Caki2 (cell line): ENCODE measurements around the gene HOXB7. TPM values are rescaled to one million over a fixed set of nuclear protein-coding genes. Genes with fewer than 3 reads are reported as not detected.

Experiments used
- DNase-seq: peaks from one replicate; pipeline ENCODE4 v3.0.0-alpha.2; 2015; ENCODE audit warnings: low read depth
- in situ Hi-C: cut with HindIII; loops from 2 replicates; pipeline ENCODE4 v1.10.0; 2016; ENCODE audit warnings: low sequenced_read_pairs, low pct_unique_long_range_greater_than_20kb, mixed read lengths
- total RNA-seq: library from RNA; depleted of rRNA; stranded (reverse); fragments of >200 nt; shearing (Covaris generic); gene quantifications from 2 replicates; pipeline ENCODE4 v1.2.3, GENCODE V29; 2014; ENCODE audit warnings: low replicate concordance

The HOXB7 gene
- total RNA-seq, 1 experiment from 2014 or later, result 21.5 TPM

DNA sequence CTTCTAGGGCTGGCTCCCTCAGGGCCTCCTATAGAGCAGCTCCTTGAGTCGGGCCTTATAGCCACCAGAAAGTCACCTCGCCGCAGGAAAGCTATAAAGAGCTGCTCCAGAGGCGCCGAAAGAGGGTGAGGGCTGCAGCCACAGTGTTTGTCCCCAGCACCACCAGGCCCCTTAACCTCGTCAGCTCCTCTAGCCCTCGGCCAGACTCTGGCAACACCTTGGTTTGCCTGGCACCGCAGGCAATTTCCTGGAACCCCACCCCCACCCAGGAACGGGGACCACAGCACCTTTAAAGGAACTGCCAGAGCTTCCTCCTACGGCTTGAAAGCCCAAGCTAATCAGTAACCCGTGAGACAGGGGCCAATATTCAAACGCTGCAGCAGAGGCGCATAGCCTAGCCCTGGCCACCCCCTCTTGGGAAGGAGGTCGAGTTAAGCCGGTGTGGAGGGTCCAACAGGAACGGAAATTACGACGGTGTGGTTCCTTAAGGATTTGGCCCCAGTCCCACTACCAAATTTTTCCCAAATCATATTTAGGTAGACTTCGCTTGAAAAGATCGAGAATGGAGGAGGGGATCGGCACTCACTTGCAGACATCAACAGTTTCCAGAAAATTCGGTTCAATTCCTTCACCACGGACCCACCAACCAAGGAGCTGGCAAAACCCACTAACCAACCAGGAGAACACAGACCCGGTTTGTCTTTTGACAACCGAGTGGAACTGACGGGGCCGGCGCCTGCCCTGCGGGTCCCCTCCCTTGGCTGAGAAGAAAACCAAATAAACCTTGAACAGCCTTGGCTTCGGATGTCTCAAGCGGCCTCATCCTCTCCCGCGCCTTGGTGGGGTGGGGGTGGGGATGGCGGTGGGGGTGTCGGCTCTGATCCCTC lies 9.0 kb downstream of the HOXB7 start:
- in situ Hi-C loops, result no loop called here
- peak; percentile 55 for DNase-seq

DNA sequence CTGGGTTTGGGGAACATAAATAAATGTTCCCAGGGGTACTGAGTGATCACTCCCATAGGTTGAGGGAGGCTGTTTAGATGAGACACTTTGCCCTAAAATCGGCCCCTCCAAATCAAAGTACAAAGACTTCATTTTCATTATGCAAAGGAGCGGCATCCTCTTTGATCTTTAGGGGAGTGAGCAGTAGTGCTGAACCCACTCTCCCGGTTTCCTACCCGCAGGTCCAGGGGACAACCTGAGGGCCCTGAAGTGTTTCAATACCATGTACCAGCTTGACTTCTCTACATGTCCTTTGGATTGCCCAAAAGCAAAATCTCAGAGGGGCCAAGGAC lies 9.6 kb downstream of the HOXB7 start:
- DNase-seq, result no peak
- in situ Hi-C loops, result no loop called here

DNA sequence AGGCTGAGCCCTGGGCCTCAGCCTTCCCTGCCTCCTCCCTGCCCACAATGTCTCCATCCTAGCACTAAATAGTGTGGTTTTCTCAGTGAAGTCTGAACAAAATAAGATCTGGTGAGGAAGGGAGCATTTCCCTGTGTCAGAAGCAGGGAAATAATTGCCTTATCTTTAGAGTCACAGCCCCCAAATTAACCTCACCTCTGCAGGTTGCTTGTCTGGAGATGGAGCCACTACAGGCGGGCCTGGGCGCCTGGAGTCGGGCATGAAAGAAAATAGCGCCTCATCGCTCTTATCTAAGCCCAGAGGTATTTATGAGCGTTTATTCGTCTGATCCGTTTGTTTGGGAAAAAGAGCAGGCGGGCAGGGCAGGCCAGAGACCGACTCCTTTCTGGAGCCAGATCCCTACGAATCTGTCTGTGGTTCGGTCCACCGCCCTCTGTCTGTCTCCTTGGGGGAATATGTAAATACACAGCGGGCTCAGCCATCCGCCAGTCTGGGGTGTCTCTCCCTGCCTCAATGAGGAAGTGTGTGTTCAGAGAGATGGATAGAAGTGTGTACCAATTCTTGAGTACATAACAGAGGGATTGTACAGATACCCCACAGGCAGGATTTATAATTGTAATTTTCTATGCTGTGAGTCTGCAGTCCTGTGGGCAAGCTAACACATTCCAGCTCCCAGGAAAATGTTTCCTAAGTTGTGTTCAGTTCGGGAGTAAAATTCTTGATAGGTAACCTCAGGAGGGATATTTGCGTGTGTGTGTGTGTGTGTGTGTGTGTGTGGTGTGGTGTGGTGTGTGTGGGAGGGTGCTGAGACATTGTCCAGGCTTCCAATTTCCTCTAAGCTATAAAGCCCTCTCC lies 10.3 kb downstream of the HOXB7 start:
- DNase-seq, result no peak
- in situ Hi-C loops, result no loop called here

DNA sequence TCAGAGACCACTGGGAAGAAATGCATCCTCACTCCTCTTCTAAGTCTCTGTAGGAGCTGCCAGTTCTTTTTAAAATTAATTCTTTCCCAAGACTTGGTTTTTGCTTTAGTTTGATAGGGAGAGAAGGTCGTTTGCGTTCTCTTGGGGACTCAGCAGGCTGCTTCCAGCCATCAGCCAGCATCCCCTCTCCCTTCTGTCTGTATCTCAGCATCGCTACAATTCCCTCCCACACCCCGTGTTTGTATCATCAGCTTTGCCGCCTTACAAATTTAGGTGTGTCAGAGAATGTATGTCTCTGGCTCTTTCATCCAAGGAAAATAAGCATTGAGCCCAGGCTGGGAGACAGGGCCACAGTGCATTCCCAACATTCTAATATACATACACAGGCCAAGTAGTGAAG lies 11.5 kb downstream of the HOXB7 start:
- in situ Hi-C loops, result no loop called here
- no peak for DNase-seq

DNA sequence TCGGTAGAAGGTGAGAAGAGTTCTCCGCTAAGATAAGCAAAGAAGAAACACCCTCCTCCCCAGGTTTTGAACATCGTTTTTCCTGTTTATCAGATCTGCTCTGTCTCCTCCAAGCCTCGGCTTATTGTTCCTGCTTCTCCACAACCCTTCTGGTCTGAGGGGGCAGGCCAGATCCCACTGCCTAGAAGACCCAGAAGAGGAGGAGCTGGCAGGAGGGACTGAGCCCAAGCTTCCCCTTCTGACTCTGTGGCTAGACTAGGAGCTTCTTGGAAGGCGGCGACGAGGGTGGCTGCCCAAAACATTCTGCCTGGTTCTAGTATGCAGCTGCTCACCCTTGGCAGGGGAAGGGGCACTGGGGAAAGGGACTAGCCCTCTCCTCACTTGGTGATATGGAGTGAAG lies 12.1 kb downstream of the HOXB7 start:
- DNase-seq, result no peak
- in situ Hi-C loops, result no loop called here

DNA sequence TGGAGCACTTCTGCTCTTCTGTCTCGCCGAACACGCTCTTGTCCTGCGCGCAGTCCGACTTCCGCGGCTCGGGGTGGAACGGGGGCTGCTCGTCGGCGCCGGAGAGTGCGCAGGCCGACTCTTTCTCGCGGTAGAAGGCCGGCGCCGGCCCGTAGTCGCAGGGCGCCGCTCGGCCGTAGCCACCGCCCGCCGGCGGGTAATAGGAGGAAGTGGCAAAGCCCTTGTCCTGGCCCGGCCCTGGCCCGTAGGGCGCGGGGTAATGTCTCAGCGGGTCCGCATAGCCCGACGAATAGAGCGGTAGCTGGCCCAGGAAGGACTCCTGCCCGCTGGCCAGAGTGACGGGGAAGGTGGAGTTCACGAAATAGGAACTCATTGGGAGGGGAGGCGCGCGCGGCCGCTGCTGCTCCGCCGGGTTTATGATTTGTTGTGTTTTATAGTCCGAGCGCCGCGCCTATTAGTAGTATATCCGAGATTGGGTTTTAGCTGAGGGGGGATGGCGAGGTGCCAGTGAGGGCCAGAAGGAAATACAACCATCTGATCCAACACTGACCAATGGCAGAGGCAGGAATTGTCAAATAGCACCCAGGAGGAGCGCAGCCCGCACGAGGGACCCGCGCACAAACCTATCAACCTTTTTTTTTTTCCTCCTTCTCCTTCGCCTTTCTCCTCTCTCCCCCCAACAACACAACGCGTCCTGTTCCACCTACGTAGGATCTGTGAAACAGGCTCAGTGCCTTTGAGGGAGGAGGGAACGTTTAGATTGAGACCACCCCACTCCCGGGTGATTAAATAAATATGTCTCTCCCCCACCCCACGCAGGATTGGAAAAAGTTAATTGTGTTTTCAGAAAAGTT lies 12.8 kb downstream of the HOXB7 start:
- in situ Hi-C loops, result no loop called here
- DNase-seq, result no peak

DNA sequence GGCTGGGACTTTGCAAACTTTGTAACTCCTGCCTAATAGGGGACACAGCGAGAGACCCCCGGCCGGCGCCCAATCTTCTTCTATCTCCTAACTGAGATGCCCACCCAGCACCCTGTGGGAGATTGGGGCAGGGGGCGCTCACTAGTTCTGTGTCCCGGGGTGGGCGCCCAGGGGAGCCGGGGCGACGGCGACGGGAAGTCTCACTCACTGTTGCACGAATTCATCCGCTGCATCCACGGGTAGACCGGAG lies 13.4 kb downstream of the HOXB7 start:
- in situ Hi-C loops, result no loop called here

DNA sequence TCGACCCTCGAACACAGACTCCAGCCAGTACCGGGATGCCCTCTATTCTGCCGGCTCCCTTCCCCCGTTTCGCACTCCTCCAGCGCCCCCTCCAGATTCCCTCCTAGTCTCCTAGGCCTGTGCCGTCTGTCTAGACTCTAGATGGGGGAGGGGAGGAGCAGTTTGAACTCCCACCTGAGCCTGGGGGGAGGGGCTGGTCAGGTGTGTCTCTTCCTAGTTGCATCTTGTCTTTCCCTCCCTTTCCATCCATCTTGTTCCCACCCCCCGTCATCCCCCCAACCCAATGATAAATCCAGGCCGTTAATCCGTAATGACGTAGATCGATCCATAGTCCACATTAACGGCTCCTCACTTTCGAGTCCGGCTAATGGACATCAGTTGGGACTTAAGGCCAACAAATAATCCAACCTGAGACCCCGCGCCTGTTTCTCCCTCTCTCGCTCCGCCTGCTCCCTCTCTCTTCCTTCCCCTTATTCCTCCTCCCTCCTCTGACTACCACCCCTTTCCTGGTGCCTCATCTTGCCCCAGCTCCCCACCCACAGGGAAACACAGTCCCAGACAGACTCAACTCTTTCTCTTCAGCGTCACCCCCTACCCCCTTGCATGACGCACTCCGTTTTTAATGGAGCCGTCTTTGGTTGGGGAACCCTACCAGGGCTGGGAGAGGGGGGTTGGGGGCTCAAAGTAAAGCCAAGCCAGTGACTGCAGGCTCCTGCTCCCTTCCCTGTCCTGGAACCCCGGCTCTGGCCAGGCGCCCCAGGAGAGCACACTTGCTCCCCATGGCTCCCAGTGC lies 13.9 kb downstream of the HOXB7 start:
- in situ Hi-C loops, result no loop called here

More for the DNA sequence above, 13.4 kb downstream of the HOXB7 start:
- no peak for DNase-seq

DNA sequence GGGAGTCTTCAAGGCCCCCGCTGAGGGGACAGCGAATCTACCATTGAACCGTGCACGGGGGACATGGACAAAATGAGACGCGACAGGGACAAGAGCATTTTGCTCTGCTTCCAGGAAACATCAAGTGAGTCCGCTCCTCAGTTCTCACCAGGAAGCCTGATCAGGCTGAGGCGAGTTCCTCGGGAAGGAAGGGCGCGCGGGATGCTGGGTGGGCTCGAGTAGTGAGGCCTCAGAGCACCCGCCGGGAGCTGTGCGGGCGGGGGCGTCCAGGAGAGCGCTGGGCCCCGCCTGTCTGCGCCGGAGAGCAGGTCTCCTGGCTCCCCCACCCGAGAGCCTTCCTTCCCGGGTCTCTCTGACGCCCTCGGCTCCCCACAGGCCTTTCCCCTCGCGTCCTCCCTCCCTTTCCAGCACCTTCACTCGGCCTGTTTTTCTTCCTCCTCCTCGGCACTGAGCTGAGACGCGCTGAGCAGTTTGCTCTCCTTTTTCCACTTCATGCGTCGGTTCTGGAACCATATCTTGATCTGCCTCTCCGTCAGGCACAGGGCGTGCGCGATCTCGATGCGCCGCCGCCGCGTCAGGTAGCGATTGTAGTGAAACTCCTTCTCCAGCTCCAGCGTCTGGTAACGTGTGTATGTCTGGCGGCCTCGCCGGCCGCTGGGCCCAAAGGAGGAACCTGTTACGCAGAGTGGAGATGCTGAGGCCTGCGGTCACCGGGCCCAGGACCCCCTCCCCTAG lies 14.7 kb downstream of the HOXB7 start:
- in situ Hi-C loops, result no loop called here
- no peak for DNase-seq

More for the DNA sequence above, 13.9 kb downstream of the HOXB7 start:
- no peak for DNase-seq

DNA sequence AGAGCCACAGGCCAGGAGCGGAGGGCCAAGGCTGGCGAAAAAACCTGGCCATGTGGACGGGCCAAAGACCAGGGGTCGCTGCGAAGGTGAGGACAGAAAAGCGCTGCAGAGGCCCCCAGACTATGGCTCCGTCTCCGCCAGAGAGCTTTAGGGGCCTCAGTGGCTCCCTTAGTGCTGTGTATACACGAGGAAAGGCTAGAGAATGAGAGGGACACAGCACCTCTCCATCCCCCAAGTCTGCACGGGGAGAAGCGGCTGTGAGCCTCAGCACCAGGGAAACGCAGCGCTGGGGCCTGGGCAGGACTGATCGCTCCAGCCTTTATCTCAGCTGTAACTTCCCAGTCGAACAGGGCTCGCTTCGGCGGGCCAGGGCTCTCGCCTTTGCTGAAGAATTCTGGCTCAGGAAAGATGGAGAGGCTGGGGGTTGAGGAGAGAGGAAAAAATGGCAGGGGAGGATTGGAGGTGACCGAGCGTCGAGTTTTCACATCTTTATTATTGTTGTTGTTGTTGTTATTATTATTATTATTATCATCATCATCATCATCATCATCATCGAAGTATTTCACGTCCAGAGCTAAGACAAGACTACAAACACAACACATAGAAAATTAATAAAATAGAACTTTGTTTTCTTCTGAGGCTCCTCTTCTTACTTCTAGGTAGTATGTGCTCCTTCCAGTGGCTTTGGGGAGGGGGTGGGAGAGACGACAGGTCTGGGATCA lies 15.4 kb downstream of the HOXB7 start:
- in situ Hi-C loops, result no loop called here
- DNase-seq, result no peak

DNA sequence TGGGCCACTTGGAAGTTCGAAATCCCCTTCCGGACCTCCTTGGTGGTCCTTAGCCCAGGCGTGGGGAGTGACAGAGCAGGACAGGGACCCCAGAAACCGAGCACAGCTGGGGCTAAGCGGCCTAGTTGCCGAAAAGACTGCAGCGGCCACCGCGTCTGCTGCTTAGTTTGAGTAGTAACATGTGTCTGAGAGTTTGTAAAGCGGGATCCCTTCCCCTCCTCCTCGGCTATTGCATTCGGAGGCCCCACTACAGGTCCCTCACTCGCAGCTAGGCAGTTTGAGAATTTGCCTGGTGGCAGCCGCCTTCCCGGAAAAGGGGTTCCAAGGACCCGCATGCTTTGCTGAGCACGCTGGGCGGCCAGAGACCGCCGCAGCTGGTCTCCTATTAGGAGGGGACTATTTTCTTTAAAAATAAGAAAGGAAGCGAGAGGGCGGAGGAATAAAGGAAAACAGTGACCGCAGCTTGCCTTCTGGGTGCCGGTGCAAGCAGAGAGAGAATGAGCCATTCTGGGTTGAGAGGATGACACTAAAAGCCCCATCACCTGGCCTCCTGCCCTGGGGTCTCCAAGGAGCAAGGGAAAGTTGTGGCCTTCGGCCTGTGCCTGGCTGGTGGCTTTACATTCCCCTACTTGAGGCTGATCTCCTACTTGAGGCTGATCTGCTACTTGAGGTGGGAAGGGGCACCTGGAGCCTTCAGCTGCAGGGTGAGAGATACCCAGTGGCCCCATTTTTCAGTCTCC lies 16.1 kb downstream of the HOXB7 start:
- in situ Hi-C loops, result no loop called here

DNA sequence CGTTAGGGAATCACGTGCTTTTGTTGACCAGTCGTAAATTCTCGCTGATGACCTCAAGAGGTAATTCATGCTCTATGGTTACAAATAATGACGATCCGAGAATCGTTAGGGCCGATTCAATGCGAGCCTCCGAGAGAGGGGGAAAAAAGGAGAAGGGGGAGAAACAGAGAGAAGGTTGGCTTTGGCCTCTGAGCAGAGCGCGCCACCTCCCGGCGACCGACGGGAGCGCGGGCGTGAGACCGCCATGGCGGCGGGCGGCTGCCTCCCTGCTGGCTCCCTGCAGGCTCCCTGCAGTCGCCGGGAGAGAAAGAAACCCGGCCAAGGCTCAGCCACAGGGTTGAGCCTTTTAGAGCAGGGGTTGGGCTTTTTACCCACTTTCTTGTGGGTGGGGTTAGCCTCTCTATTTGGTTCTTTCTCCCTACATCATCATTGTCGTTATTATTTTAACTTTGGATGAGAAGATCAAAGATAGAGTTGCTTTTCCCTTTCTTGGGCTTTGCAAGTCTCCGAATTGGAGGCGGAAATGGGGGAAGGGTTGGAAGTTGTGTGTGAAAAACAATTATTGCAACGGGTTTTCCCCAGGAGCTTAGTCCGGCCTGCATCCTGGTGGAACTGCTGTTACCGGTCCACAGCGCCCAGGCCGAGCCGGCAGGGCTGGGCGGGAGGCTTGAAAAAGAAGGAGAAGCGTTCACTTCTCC lies 16.8 kb downstream of the HOXB7 start:
- in situ Hi-C loops, result no loop called here

More for the DNA sequence above, 16.1 kb downstream of the HOXB7 start:
- no peak for DNase-seq

DNA sequence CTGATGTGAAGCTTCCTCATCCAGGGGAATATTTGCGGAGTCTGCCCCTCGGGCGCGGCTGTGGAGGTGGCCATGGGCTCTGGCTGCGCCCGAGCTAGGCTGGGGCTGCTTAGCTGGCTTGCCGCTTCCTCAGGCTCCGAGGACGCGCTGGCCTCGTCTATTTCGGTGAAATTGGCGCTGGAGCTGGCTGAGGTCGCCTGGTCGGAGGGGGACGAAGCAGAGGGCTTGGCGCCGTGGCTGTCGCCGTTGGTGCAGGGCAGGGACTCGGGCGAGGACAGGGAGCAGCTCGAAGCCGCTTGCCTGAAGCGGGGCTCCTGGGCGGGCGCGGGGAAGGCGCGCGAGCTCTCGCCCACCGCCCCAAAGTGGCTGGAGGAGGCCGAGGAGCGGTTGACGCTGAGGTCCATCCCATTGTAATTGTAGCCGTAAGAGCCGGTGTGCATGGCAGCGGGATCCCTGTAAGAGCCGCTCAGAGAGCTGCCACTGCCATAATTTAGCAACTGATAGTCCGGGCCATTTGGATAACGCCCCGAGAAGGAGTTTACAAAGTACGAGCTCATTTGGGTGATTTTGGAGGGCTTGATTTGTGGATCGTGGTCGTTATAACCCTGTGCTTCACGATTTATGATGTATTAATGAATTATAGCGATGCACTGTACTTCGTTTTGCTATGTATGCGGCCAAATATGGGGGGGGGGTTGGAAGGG lies 17.5 kb downstream of the HOXB7 start, which contains the start of gene HOXB5:
Gene HOXB5 (minus strand): TSS at position 654 of the 704 bp plus-strand sequence. CDS start 97 bp downstream, at position 557.
- in situ Hi-C loops, result no loop called here
- DNase-seq, result no peak

More for the DNA sequence above, 16.8 kb downstream of the HOXB7 start:
- DNase-seq, result peak; percentile 67

DNA sequence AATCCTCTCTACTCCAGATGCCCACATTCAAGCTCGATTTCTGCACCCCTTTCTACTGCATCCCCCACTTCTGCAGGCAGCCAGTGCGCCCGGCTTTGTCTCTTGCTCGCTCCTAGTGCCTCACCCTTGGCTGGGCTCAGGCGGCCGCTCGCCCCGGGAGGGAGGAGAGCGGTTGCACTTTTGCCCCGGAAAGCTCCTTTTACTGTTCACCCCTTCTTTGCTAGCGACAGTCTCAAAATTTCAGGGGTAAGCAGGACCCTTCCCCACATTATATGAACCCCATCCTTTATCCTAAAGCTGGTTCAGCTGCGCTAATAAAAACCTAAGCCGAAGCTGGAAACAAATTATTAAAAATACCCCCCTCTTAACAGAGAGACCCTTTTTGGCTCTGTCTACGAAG lies 18.2 kb downstream of the HOXB7 start:
- in situ Hi-C loops, result no loop called here
- no peak for DNase-seq

DNA sequence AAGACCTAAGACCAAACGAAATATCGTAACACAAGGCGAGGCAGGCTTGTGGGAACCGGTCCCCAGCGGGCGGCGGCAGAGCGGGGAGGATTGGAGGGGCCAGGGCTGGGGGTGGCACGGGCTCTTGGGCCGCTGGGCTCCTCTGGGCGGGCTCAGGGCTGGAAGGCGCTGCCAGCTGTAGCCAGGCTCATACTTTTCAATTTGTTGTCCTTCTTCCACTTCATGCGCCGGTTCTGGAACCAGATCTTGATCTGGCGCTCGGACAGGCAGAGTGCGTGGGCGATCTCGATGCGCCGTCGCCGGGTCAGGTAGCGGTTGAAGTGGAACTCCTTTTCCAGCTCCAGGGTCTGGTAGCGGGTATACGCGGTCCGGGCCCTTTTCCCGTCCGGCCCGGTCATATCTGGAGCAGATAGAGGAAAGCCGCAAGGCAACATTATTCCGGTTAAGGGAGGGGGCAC lies 18.7 kb downstream of the HOXB7 start:
- in situ Hi-C loops, result no loop called here
- no peak for DNase-seq
